Measurements from ENCODE around the gene ATP7B. TPM values are rescaled to one million over a fixed set of nuclear protein-coding genes. Genes with fewer than 3 reads are reported as not detected.

The ATP7B gene
- total RNA-seq, 1 donor from 2014 or later = 12.3 TPM

- H3K27me3 Mint-ChIP-seq (ENCODE audit: low read depth, unreplicated experiment) = peaks cover 3% of the 10 kb centered on the region
- H3K4me1 Mint-ChIP-seq (ENCODE audit: low read depth, unreplicated experiment) = peaks cover 4% of the 10 kb centered on the region
- no peak overlapping the region for H3K27ac ChIP-seq (ENCODE audit: low read depth, low read length)
- H3K9me3 ChIP-seq (ENCODE audit: insufficient read depth, low read depth, low read length) = no peaks in the 10 kb centered on the region
- H3K4me3 ChIP-seq (ENCODE audit: insufficient read depth, low read depth, low read length) = no peak overlapping the region
- no peak overlapping the region for H3K4me3 Mint-ChIP-seq (ENCODE audit: unreplicated experiment)
- H3K79me2 ChIP-seq (ENCODE audit: insufficient read depth, low read length) = no peaks in the 10 kb centered on the region
- FAIRE-seq = no peak
- no peak overlapping the region for H3K27ac Mint-ChIP-seq (ENCODE audit: unreplicated experiment)
- peaks cover 2% of the 10 kb centered on the region for H3K36me3 Mint-ChIP-seq (ENCODE audit: low read depth, unreplicated experiment)
- H3K9me3 Mint-ChIP-seq (ENCODE audit: unreplicated experiment) = no peaks in the 10 kb centered on the region
- no peak overlapping the region for H3K9ac ChIP-seq (ENCODE audit: low read length)
- H3K4me2 ChIP-seq (ENCODE audit: low read length) = no peak overlapping the region
- H3K4me1 ChIP-seq (ENCODE audit: insufficient read depth, low read length) = no peaks in the 10 kb centered on the region
- no peaks in the 10 kb centered on the region for H3K27me3 ChIP-seq (ENCODE audit: insufficient read depth, low read length)
- TF ChIP-seq CTCF (IDR thresholded peaks at IDR 0.05; ENCODE audit: insufficient read depth, low read depth, low read length) (no peak), EZH2 (IDR thresholded peaks at IDR 0.05; ENCODE audit: insufficient read depth, low read length) (no peak)
- H4K20me1 ChIP-seq (ENCODE audit: insufficient read depth, low read length) = no peaks in the 10 kb centered on the region
- no peaks in the 10 kb centered on the region for H3K36me3 ChIP-seq (ENCODE audit: insufficient read depth, low read length)
- no peak for DNase-seq (ENCODE audit: low read depth)
- H2AFZ ChIP-seq (ENCODE audit: low read depth, low read length) = no peak overlapping the region
These were observed 54.5 kb downstream of the ATP7B start for GRCh38 chr13:51956717-51957116.

- no peaks in the 10 kb centered on the region for H3K4me1 ChIP-seq (ENCODE audit: insufficient read depth, low read length)
- no peaks in the 10 kb centered on the region for H3K9me3 ChIP-seq (ENCODE audit: insufficient read depth, low read depth, low read length)
- TF ChIP-seq CTCF (IDR thresholded peaks at IDR 0.05; ENCODE audit: insufficient read depth, low read depth, low read length) (no peak), EZH2 (IDR thresholded peaks at IDR 0.05; ENCODE audit: insufficient read depth, low read length) (no peak)
- H3K9ac ChIP-seq (ENCODE audit: low read length) = no peak overlapping the region
- no peaks in the 10 kb centered on the region for H3K36me3 ChIP-seq (ENCODE audit: insufficient read depth, low read length)
- FAIRE-seq (no peak), DNase-seq (ENCODE audit: low read depth) (no peak)
- H3K27me3 Mint-ChIP-seq (ENCODE audit: low read depth, unreplicated experiment) = peaks cover 4% of the 10 kb centered on the region
- H3K36me3 Mint-ChIP-seq (ENCODE audit: low read depth, unreplicated experiment) = peaks cover 2% of the 10 kb centered on the region
- H3K27me3 ChIP-seq (ENCODE audit: insufficient read depth, low read length) = no peaks in the 10 kb centered on the region
- no peak overlapping the region for H3K27ac ChIP-seq (ENCODE audit: low read depth, low read length)
- no peak overlapping the region for H3K27ac Mint-ChIP-seq (ENCODE audit: unreplicated experiment)
- H3K4me3 Mint-ChIP-seq (ENCODE audit: unreplicated experiment) = no peak overlapping the region
- no peaks in the 10 kb centered on the region for H4K20me1 ChIP-seq (ENCODE audit: insufficient read depth, low read length)
- H3K4me2 ChIP-seq (ENCODE audit: low read length) = no peak overlapping the region
- H3K79me2 ChIP-seq (ENCODE audit: insufficient read depth, low read length) = no peaks in the 10 kb centered on the region
- H3K9me3 Mint-ChIP-seq (ENCODE audit: unreplicated experiment) = no peaks in the 10 kb centered on the region
- H3K4me1 Mint-ChIP-seq (ENCODE audit: low read depth, unreplicated experiment) = peaks cover 4% of the 10 kb centered on the region
- H3K4me3 ChIP-seq (ENCODE audit: insufficient read depth, low read depth, low read length) = no peak overlapping the region
- no peak overlapping the region for H2AFZ ChIP-seq (ENCODE audit: low read depth, low read length)
These were observed 55.2 kb downstream of the ATP7B start for GRCh38 chr13:51955816-51956603.

GRCh38 chr13:51955281-51955771, 55.9 kb downstream of the ATP7B start:
- Histone ChIP-seq H3K9me3 (ENCODE audit: insufficient read depth, low read depth, low read length) (no peaks in the 10 kb centered on the region), H2AFZ (ENCODE audit: low read depth, low read length) (no peak overlapping the region), H3K79me2 (ENCODE audit: insufficient read depth, low read length) (no peaks in the 10 kb centered on the region), H3K27me3 (ENCODE audit: insufficient read depth, low read length) (no peaks in the 10 kb centered on the region), H4K20me1 (ENCODE audit: insufficient read depth, low read length) (no peaks in the 10 kb centered on the region), H3K27ac (ENCODE audit: low read depth, low read length) (no peak overlapping the region), H3K4me1 (ENCODE audit: insufficient read depth, low read length) (no peaks in the 10 kb centered on the region), H3K4me2 (ENCODE audit: low read length) (no peak overlapping the region), H3K4me3 (ENCODE audit: insufficient read depth, low read depth, low read length) (no peak overlapping the region), H3K9ac (ENCODE audit: low read length) (no peak overlapping the region), H3K36me3 (ENCODE audit: insufficient read depth, low read length) (no peaks in the 10 kb centered on the region)
- DNase-seq (ENCODE audit: low read depth) (no peak), FAIRE-seq (no peak)
- Mint-ChIP-seq H3K9me3 (ENCODE audit: unreplicated experiment) (peaks cover 5% of the 10 kb centered on the region), H3K36me3 (ENCODE audit: low read depth, unreplicated experiment) (peaks cover 5% of the 10 kb centered on the region), H3K4me3 (ENCODE audit: unreplicated experiment) (no peak overlapping the region), H3K27ac (ENCODE audit: unreplicated experiment) (no peak overlapping the region), H3K4me1 (ENCODE audit: low read depth, unreplicated experiment) (peaks cover 4% of the 10 kb centered on the region), H3K27me3 (ENCODE audit: low read depth, unreplicated experiment) (peaks cover 4% of the 10 kb centered on the region)
- no peak for TF ChIP-seq CTCF (IDR thresholded peaks at IDR 0.05; ENCODE audit: insufficient read depth, low read depth, low read length)
- TF ChIP-seq EZH2 (IDR thresholded peaks at IDR 0.05; ENCODE audit: insufficient read depth, low read length) = no peak

All from astrocyte (in vitro differentiated cells and primary cell).